Kidney glomerular epithelial cell (primary cell): ENCODE measurements around the gene NRSN2.
"Not testable (repeated sequence)": the region's sequence is repeated elsewhere in the genome, so short reads cannot be mapped to it uniquely, and the experiment has no call there.

Experiments used
- DNase-seq: peaks from one replicate; lab custom pipeline; 2025; lab: John Stamatoyannopoulos, UW

The NRSN2 gene

DNA sequence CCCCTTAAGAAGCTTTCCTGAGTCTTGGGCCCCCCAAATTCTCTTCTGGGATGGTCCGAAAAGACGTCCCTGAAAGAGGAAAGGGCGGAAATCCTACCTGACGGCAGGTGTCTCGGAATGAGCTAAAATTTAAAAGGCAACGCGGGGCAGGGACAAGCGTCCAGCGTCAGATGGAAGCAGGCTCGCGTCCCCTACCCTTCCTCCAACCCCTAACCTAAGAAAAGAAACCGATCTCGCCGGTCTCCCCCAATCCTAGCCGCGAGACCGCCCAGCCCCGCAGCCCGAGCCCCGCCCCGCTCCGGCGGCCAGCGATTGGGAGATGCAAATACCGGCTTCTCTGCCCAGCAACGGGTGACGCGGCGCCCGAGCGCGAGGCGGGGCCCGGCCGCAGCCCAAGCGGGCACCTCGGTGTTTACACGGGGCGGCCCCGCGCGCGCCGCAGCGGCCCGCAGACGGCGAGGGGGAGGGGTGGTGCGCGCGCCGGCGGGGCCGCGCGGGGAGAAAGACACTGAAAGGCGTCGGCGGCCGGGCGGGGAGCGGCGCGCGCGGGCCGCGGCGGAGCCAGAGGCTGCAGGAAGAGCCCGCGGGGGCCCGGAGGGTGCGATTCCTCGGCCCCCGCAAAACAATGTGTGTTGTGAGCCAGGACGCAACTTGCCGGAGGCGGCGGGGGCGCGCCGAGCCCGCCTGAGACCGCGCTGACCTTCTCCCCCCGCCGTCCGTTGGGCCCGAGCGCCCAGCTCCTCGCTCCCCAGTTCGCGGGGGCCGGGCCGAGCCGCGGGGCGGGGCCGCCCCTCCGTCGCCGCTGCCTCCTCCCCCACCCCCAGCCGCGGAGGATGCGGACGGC, 21.6 kb upstream of the NRSN2 start, which contains the start of gene SOX12:
Gene SOX12 (plus strand): TSS at position 508 of the 844 bp plus-strand sequence. CDS start 373 bp downstream, outside the sequence.
- peak; percentile 82 for DNase-seq

DNA sequence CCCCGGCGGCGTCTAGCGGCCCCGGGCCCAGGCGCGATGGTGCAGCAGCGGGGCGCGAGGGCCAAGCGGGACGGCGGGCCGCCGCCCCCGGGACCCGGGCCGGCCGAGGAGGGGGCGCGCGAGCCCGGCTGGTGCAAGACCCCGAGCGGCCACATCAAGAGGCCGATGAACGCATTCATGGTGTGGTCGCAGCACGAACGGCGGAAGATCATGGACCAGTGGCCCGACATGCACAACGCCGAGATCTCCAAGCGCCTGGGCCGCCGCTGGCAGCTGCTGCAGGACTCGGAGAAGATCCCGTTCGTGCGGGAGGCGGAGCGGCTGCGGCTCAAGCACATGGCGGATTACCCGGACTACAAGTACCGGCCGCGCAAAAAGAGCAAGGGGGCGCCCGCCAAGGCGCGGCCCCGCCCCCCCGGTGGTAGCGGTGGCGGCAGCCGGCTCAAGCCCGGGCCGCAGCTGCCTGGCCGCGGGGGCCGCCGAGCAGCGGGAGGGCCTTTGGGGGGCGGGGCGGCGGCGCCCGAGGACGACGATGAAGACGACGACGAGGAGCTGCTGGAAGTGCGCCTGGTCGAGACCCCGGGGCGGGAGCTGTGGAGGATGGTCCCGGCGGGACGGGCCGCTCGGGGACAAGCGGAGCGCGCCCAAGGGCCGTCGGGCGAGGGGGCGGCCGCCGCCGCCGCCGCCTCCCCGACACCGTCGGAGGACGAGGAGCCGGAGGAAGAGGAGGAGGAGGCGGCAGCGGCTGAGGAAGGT, 20.8 kb upstream of the NRSN2 start:
- DNase-seq: peak; percentile 23

DNA sequence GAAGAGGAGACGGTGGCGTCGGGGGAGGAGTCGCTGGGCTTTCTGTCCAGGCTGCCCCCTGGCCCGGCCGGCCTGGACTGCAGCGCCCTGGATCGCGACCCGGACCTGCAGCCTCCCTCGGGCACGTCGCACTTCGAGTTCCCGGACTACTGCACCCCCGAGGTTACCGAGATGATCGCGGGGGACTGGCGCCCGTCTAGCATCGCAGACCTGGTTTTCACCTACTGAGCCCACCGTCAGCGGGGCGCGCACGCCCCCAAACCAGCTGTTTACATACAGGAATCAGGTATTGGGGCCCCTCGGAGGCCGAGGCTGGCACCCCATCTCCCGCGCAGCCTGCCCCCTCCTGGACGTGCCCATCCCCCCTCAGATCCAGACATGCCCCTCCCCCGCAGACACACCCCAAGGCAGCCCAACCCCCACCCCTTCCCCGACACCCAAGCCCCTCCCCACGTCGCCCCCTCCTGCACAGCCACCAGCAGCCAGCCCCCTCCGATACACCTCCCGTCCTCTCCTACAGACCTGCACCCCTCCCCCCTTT, 20.2 kb upstream of the NRSN2 start:
- no peak for DNase-seq

DNA sequence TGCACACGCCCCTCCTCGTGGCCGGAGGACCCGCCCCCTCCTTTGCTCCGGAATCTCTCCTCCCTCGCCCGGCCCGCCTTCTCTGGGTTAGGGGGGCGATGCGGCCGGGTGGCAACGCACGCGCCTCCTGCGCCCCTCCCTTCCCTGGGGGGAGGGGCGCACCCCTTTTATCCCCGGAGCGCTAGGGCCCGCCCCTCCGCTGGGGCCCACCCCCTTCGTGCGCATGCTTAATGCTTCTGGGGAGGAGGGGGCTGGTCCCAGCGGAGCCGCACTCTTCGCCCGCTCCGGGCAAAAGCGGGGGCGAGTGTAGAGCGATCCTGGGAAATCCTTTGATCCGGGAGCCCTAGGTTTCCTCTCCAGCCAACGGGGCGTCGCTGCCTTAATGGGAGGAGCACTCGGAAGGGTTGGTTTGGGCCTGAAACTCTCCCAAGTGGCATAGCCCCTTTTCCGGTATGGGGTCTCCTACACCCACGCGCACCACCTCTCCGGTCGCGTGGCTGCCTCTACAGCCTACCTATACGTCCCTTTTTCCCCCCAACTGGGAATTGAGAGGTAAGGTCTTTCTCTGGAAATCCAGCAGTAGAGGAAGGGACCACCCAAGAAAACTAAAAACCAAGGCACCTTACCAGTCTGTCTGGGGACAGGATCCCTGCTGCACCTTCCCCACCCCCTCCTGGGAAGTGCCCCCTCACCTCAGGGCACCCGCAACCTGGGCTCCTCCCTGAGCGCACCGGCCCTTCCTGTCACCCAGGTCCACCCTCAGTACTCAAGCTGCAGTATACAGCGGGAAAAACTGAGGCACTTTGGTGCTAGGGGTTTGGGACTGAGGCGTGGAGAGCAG, 19.5 kb upstream of the NRSN2 start:
- DNase-seq: peak; percentile 67

DNA sequence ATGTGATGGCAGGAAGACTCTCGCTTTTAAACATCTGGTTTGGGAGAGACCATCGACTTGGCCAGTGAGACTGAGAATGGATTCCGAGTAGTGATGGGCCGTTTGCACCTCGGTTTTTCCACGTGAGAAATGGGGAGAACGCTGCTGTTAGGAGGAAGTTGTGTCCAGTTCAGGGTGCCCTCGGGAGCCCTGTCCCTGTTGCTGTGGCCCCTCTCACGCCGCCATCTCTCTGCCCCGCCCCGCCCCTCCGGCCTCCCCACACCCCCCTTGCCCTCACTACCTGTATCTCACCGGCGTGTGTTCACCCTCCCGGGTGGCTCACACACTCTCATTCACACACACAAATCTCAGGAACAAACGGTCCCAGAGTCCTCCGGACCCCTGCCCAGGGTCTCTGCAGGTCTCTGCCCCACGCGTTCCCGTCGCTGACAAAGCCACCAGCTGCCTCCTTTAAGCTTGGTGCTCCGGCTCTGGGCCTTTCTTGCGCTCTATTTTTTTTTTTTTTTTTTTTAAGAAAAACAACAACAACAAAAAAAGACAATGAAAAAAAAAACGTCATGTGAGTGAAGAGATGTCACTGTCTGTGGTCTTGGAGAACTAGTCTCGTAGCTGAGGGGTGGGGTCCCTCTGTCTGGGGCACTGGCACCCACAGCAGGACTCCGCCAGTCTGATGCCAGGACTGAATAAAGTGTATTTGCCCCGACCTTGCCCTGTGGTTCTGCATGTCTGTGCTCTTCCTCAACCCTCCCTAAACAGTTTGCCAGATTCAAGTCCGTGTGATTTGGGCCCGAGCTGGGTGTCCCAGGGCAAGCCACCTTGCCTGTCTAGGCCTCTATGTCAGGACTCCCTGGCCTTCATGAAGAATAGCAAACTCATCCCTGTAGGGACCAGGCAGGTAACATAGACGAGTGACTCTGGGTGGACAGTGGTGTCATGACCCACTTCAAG, 18.6 kb upstream of the NRSN2 start:
- no peak for DNase-seq

DNA sequence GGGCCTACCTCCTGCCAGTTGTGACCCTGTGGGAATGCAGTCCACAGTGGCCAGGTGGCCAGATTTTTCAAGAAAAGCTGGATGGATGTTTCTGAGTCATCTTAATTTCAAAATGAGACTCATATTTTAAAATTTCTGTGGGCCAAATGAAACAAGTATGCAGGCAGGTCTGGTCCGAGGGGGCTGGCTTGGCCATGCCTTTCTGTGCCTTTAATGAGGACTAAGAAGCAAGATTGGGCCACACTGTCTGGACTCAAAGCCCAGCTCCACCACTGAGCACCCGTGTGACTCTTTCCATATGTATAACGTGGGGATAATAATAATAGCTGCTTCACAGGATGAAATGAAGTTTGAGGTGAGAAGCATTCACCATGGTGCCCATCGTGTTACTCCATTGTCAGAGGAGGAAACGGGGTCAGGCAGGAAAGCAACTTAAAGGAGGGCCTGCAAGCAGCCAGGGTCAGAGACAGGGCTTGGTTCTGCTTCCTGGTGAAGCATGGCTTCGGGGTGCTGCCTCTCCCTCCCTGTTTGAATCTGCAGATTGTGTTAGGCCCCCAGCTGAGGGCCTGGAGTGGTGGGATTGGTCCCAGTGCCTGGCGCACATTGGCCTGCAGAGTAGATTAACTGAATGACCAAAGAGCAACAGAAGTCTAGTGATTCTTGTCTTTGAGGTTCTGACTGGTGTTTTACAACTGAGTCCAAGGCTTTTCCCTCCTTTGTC, 17.8 kb upstream of the NRSN2 start:
- no peak for DNase-seq

DNA sequence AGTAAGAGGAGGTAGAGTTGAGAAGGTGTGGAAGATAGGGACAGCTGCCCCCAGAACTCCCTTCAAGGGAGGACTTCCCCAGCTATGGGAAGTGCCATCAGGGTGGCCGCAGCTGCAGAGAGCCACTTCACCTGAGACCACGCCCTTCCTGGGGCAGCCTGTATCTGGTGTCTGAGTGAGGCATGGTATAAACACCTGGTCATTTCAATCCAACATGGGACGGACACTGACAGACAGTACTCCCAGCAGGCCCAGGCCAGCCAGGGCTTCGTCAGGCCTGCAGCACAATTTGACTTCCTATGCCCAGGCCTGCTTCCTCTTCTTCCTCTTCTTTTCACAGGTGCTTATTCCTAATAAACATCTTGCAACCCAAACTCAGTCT, 17.1 kb upstream of the NRSN2 start:
- DNase-seq: no peak

DNA sequence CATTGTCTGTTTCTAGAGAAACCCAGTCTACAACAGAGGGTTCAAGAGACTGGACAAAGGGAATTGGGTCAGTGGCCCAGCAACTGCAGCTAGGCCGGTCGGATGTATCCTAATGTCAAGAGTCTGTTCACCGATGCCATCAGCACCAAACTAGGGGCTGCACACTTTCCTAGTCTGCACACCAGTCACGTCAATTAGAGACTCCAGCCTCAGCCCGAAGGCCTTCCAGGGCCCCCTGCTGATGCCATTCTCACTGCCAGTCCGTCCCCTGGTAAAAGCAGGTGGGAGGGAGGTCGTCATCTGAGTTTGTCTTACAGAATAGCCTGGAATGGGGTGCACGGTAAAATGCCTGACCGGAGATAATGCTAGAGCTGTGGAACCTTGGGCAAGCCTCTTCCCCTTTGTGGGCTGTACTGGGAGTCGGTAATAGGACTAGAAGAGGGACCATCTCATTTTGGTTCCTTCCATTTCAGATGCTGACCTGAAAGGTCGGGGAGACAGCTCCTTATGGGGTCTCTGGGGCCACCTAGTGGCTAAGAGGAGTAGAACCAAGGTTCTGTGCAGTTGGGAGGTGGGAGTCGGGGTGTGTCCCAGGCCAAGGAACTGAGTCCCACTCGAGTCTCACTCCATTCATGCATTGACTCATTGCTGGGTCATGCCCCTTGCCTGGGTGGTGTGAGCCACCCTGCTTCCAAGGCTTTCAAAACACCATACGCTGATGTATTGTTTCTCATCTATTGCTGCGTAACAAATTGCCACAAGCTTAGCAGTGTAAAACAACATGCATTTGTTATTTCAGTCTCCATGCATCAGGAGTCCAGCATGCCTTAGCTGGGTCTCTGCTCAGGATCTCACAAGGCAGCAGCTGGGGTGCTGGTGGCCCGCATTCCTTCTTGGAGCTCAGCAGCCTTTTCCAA, 16.4 kb upstream of the NRSN2 start:
- peak; percentile 41 for DNase-seq

DNA sequence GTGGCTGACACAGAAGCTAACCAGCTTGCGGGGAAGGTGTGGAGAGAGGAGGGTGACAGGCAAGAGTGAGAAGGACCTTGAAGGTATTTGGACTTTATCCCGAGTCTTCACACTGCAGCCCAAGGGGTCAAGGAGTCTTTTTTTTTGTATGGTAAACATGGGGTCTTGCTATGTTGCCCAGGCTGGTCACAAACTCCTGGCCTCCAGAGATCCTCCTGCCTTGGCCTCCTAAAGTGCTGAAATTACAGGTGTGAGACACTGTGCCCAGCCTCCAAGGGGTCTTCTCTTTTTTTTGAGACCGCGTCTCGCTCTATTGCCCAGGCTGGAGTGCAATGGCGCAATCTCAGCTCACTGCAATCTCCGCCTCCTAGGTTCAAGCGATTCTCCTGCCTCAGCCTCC, 12.3 kb upstream of the NRSN2 start:
- no peak for DNase-seq

DNA sequence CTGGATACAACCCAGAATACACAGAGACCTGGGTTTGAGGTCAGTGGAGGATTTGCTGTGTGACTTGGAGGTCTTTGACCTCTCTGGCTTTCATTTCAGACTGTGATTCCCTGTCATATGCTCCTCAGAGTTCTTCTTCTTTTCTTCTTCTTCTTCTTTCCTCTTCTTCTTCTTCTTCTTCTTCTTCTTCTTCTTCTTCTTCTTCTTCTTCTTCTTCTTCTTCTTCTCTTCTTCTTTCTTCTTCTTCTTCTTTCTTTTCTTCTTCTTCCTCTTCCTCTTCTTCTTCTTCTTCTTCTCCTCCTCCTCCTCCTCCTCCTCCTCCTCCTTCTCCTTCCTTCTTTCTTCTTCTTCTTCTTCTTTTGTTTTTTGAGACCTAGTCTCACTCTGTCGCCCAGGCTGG, 10.9 kb upstream of the NRSN2 start:
- not testable (repeated sequence) for DNase-seq

DNA sequence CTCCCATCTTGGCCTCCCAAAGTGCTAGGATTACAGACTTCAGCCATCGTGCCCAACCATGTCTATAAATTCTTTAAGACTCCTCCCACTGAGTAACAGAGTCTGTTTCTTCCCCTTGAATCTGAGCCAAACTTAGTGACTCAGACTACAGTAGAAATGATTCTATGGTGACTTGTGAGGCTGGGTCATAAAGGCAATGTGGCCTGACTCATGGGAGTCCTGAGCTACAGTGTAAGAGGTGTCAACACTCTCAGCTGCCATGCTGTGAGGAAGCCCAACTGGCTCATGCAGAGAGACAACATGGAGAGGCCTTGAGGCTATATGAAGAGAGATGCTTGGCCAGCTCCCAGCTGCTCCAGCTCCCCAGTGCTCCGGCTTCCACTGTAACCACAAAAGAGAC, 5.2 kb upstream of the NRSN2 start:
- DNase-seq: peak; percentile 47

DNA sequence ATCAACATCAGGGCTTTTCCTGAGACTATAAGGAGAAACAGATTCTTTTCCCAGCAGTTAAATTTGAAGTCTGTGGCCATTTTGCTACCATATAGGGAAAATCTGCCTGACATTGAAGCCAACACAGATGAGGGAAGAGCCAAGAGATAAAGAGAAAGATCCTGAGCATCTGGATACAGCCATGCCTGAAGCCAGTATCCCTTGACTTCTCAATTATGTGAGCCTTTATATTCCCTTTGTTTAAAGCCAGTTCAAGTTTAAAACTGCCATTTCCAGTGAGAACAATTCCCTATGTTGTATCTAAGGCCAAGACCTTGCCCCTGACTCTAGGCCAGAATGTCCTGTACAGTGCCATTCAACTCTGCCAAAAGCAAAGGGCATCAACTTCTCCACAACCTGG, 3.8 kb upstream of the NRSN2 start:
- DNase-seq: no peak

DNA sequence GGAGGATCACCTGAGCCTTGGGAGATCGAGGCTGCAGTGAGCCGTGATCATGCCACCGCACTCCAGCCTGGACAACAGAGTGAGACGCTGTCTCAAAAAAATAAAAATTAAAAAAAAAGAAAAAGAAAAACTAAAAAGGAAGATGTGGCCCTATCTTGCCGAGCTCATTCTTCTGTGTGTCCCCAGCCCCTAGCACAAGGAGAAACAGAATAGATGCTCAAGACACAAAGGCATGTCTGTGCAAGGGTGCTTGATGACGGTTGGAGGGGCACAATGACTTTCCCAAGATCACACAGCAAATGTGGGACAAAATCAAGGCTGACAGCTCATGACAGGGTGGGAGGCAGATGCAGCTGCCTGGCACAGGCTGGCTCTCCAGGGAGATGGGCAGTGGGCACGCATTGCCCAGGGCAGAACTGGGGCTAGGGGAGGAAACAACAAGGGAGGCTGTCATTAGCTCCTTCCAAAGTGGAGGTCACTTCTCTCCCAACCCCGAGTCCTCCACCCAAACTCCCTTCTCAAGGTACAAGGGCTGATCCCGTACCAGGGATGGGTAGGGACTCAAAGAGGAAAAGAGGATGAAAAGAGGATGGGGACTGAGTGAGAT, 775 bp upstream of the NRSN2 start:
- no peak for DNase-seq

DNA sequence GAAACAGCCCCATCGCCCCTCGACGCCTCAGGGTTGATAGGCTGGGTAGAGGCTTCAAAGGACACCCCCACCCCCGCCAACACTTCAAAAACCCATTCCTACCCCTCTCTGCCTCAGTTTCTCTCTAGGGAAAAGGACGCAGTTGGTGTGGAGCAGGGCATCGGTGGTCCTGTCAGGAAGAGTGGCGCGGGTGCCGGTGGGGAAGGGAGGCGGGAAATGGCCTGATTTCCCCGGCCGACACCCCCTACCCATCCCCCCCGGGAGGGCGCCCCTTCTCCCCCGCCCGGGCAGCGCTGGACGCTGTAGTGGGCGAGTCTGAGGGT, 367 bp downstream of the NRSN2 start:
- DNase-seq: no peak

DNA sequence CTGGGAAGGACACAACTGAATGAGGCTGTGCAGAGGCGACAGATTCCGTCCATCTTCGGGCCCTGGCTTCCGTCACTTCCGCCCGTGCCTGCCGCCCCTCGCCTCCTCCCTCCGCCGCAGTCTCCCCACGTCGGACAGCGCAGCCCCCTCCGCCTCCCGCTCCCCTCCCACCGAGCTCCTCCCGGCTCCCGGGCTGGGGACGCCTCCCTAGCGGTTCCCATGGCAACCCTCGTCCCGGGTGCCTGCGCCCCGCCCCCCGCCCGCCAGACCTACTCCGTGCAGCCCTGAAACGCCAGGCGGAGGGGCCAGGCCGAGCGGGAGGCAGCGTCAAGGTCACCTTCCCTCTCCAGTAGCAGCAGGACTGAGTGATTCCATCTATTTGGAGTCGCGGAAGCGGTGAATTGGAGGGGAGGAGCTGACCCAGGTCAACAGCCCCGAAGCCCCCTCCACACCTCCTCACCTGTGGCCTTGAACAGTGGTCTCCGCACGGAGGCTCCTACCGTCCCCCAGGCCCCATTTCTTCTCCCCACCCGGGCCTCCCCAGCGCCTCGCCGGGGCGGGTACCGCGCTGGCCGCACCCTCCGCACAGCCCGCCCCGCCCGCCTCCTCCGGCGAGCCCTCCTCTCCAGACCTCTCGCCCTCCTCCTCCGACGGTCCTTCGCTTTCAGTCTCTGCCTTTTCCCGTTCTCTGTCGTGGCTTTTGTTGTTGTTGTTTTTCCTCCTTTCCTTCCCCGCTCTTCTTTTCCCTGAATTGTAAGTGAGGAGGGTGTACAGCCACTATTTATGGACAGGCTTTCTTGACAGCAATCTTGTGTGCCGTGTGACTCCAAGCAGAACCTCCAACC, 951 bp downstream of the NRSN2 start:
- DNase-seq: peak; percentile 77

DNA sequence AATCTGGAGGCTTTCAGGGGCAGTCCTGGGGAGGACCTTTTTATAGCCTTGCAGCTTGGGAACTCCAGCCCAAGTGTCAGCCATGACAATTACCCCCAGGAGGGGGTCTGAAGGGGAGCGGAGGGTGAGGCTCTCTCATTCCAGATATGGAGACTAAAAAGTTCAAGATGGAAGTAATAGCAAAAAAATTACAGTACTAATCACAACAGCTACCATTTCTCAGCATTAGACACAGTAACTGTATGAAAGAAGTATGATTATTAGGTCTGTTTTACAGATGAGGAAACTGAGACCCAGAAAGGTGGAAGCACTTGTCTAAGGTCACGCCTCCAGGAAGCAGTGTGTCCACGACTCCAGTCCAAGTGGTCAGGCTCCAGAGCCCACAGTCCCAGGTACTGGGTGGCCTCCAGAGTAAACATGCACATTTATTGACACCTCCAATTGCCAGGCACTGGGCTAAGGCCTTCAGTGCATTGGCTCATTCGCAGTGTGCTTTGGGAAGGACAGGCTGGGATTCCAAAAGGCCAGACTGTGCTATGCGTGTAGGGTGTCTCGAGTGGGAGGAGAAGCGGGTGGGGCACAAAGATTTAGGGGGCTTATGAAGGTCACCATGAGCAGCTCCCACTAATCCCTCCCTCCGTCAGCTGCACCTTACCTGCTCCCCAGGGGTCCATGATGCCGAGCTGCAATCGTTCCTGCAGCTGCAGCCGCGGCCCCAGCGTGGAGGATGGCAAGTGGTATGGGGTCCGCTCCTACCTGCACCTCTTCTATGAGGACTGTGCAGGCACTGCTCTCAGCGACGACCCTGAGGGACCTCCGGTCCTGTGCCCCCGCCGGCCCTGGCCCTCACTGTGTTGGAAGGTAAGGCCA, 2.3 kb downstream of the NRSN2 start:
- DNase-seq: no peak

DNA sequence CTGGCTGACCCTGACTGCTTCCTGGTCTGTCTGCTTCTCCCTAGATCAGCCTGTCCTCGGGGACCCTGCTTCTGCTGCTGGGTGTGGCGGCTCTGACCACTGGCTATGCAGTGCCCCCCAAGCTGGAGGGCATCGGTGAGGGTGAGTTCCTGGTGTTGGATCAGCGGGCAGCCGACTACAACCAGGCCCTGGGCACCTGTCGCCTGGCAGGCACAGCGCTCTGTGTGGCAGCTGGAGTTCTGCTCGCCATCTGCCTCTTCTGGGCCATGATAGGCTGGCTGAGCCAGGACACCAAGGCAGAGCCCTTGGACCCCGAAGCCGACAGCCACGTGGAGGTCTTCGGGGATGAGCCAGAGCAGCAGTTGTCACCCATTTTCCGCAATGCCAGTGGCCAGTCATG, 6.3 kb downstream of the NRSN2 start:
- no peak for DNase-seq
